G401 (cell line): ENCODE measurements around the gene TAF1B. TPM values are rescaled to one million over a fixed set of nuclear protein-coding genes. Genes with fewer than 3 reads are reported as not detected.

Experiments used
- total RNA-seq: library from RNA; depleted of rRNA; stranded (reverse); fragments of >200 nt; shearing (Covaris generic); gene quantifications from 2 replicates; pipeline ENCODE4 v1.2.3, GENCODE V29; 2014; rRNA removed

The TAF1B gene
- total RNA-seq, 1 experiment from 2014 or later: 70.7 TPM

Other genes with a start within 250 kb of the TAF1B start
- gene YWHAQ, start 212.5 kb upstream of the TAF1B start, total RNA-seq: 426 and 560 TPM in 2 replicates
- 0.14 and 0.98 TPM in 2 replicates for gene GRHL1, start 108.2 kb downstream of the TAF1B start, total RNA-seq
- gene KLF11, start 200.1 kb downstream of the TAF1B start, total RNA-seq: 4.4 and 6.9 TPM in 2 replicates
- gene CYS1, start 236.9 kb downstream of the TAF1B start, total RNA-seq: 11.2 and 14.1 TPM in 2 replicates